Stimulated activated CD4-positive, alpha-beta T cell treated with anti-CD3 and anti-CD28 coated beads, Interleukin-4, amount 100 ng/mL, for 24 hours (primary cell): ENCODE results near the gene FOXS1.
"Not testable (repeated sequence)": the region's sequence is repeated elsewhere in the genome, so short reads cannot be mapped to it uniquely, and the experiment has no call there.

Experiments used
- DNase-seq: peaks from one replicate; pipeline ENCODE4 v3.0.0-alpha.2; 2020

FOXS1 gene

DNA sequence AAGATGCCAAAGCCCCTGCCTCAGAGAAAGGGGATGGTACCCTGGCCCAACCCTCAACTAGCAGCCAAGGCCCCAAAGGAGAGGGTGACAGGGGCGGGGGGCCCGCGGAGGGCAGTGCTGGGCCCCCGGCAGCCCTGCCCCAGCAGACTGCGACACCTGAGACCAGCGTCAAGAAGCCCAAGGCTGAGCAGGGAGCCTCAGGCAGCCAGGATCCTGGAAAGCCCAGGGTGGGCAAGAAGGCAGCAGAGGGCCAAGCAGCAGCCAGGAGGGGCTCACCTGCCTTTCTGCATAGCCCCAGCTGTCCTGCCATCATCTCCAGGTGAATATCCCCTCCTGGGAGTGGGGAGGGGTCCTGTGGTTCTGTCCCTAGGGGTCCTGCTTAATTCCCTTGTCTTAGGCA is 25.2 kb downstream of the FOXS1 start:
- no peak for DNase-seq

DNA sequence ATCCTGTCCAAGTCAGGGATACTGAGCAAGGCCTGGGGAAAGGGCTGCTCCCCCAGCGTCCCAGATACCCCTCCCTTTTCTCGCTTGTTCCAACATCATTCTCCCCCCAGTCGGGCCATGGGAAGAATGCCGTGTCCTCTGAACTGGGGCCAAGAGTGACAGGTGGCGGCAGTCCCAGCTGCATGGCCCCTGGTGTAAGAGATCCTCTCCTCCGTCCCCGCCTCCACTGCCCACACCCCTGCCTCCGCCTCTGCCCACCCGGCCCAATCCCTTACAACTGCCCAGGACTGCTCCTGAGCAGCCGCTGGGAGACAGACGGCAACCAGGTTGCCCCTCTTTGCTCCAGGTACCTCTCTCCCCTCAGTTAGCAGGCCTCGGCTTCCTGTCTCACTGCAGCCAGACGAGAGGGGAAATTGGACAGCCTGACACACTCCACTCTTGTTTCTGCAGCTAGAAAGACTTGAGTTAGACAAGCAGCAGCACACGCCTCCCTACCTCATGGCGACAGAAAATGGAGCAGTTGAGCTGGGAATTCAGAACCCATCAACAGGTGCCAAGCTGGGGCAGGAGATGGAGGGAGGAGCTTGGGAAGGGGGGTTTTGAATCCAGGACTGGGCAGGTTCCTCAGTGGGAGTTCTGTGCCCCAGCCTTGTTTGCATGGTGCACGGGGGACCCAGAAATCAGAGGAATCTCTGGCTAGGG is 26.2 kb downstream of the FOXS1 start, which contains the start of gene MYLK2:
Gene MYLK2 (plus strand): TSS at position 274 of the 702 bp plus-strand sequence. CDS start 225 bp downstream, at position 499.
- no peak for DNase-seq

- no peak for DNase-seq
These were observed 27.0 kb downstream of the FOXS1 start for GRCh38 chr20:31818376-31818908.

GRCh38 chr20:31817461-31817860 is 27.9 kb downstream of the FOXS1 start:
- no peak for DNase-seq

- no peak for DNase-seq
These were observed 29.2 kb downstream of the FOXS1 start for GRCh38 chr20:31816221-31816620.

DNA sequence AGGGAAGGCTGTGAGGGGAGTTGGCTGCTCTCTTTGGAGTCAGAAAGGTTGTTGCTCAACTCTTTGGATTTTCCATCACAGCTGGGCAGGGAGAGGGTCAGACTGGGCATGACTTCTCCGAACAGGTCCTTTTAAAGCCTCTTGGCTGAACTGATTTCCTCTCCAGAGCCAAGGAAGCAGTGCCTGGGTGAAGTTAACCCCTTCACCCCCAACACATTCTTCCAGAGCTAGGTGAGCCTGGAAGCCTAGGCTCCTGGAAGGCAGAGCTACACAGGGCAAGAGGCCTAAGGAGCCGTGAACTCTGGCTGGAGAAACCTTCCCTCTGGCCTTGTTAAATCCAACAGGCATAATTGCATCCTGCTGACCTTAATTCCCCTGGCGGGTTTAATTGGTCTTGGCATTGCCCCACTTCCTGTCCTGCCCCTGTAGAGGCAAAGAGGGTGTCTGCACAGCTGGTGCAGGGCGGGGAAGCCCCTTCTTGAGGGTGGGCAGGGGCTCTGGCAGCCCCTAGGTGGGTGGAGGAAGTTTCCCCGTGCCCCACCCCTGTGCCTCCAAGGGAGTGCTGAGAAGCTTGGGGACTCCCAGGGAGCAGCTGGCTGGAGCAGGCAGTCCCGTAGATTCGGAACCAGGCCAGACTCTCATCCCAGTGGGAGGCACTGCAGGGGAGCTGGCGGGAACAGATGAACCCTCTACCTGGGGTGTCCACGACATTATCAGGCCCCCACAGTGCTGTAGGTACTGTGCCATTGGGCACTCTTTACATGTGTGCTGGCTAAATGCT is 29.8 kb downstream of the FOXS1 start:
- no peak for DNase-seq

DNA sequence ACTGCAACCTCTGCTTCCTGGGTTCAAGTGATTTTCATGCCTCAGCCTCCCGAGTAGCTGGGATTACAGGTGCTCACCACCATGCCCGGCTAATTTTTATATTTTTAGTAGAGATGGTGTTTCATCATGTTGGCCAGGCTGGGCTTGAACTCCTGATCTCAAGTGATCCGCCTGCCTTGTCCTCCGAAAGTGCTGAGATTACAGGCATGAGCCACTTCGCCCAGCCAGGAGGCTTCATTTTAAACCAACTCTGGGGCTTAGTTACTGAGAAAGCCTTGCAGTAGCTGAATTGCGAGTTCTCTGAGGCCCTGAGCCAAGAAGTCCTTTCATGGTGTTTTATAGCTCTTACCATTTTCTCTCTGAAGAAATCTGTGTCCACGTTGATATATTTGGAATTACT is 31.3 kb downstream of the FOXS1 start:
- not testable (repeated sequence) for DNase-seq

DNA sequence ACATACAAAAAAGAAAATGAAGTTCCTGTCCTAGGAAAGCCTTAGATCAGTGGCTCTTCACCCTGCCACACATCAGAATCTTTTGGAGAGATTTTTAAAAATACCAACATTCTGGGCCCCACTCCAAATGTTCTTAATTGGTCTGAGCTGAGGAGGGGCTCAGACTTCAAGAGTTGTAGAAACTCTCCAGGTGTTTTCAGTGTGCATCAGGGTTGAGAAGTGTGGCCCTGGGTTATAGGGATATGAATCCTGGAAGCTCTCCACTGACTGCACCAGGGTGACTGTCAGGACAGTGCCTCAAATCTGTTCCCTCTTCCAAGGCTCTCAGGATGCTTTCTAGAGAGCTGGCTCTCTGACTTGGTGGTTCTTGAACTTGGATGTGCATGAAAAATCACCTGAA is 31.8 kb downstream of the FOXS1 start:
- no peak for DNase-seq

DNA sequence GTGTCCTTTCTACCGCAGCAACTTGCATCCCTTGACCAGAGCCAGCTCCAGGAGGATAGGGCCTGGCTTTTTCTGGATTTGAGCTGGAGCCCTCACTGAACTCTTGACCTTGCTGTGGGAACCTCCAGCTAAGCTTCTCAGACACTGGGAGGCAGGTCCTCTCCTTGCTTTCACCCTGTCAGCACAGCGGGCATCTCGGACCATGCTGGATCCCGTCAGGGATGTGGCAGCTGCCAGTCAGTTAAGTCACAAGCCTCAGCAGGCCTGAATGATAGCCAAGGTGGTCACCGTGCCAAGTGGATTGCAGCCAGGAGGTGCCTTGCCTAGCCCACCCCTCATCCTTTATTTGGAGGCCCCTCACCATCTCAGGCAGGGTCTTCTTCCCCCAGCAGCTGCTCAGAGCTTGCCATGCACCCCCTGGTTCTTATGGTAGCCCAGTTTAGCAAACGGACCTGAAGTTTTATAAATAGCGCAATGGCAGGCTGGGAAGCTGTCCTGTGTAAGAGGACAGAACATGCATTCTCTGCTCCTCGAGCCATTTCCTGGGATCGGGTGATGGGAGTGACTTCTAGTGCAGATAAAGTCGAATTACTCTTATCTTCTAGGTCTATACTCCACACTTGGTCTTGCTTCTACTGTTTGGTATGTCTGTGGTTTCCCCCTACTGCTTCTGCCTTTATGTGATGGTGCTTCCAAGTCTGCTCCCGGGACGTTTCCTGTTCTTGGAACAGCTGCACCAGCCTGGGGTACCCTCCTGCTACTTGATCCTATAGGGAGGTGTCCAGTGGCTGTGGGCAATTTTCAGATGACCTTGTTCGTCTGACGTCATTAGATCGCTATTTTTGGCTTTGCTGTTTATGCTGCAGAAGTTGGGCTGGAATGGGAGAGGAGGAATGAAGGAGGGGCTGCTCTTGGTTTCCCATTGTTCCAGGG is 33.3 kb downstream of the FOXS1 start:
- no peak for DNase-seq

DNA sequence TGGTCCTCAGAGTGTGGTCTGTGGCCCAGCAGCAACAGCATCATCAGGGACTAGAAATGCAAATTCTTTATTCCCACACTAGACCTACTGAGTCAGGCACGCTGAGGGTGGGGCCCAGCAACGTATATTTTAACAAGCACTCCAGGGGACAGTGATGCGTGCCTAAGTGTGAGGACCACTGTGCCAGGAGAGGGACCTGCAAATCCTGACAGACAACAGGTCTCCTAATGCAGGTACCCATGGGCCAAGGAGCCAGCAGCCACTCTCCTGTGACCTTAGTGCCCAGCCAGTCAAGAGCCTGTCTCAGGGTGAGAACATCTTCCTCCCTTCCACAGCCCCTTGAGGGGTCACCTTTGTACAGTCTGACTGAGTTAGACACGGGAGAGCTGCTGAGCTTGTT is 34.2 kb downstream of the FOXS1 start:
- no peak for DNase-seq

DNA sequence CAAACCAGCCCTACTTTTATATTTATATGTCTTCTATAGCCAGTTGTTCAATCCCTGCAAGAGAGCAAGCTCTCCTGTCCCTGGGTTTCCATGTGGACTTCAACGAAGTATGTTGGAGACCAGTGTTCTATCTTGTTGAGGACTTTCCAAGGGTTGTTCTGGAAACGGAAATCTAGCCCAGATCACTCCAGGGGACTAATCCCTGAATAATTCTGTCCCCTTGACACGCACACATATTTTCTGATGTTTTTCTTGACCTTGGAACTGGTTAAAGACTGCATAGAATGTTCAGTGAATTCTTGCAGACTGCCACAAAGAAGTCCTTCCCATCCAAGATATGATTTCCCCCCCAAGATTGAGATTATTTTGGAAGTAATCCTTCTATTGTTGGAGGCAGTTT is 35.7 kb downstream of the FOXS1 start:
- DNase-seq, result no peak

- DNase-seq, result no peak
These were observed 36.9 kb downstream of the FOXS1 start for GRCh38 chr20:31808481-31808880.

DNA sequence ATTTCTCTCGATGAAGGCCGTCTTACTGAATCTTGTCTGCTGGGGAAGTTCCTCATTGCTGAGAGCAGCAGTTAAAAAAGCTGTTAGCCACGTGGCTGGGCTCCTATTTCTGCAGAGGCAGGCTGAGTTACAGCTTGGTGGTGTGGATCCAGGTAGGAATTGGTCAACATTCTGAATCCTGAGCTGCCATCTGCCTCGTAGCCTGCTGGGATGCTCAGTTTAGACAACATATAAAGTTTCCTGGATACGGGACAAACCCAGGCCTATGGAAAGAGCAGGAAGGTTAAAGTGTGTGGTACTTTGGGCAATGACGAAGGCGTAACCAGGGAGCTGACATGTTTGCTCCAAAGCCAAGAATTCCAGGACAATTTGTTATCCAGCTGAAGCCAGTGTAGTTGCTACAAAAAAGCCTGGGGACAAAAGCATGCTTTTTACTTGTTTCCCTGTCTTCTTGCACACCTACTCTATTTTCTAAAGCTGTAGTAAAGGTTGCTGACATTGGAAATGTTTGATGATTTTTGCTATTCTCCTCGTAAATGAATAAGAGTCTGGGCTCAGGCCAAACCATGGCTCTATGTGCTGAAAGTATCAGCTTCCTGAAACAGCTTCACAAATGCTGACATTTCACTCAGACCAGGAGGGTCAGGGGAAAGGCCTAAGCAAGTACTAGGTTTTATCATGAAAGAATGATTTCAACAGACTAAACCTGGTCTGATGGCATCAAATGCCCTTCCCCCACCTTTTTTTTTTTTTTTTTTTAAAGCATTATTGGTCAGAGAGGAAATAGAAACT is 38.6 kb downstream of the FOXS1 start:
- DNase-seq, result no peak

- DNase-seq, result no peak
These were observed 41.7 kb downstream of the FOXS1 start for GRCh38 chr20:31803552-31804291.

DNA sequence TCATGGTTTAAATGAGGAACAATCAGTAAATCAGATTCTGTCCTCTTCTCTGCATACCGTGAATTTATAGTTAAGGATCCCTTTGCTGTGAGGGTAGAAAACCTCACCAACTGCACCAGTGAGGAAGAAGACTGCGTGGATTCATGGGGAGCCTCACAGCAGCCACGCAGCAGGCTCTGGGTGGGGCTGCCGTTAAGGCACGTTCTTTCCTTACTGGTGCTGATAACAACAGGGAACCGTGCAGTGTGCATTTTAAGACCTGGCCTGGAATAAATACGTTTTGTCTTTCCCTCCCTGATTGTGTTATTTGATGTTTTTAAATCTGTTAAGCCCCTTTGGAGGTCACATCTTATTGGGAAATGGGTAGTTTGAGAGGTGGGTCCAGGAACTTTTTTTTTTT is 43.9 kb downstream of the FOXS1 start:
- DNase-seq, result no peak

DNA sequence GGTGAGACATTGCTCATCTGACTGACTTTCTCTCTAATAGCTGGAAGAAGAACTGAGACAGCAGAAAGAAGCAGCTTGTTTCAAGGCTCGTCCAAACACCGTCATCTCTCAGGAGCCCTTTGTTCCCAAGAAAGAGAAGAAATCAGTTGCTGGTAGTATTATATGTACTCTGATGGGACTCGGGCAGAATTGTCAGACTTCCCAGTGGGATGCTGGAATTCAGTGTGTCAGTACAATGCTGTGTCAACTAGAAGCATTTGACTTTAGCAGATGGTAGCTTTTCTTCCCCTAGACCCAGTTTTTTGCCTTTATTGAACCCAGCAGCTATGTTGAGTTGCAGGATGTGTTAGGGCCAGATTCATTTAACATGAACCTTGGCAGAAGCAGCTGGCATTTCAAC is 48.0 kb downstream of the FOXS1 start:
- DNase-seq, result no peak
